GM19025 (cell line): Measurements from ENCODE around the gene HINT2.

ENCODE experiments used
- ATAC-seq: cut with Tn5 transposase; IDR thresholded peaks from one replicate; pipeline ENCODE4 v1.9.1; 2021; ENCODE audit warnings: mild to moderate bottlenecking, low read depth, moderate library complexity; ENCODE audit not compliant: unreplicated experiment

HINT2 gene

DNA sequence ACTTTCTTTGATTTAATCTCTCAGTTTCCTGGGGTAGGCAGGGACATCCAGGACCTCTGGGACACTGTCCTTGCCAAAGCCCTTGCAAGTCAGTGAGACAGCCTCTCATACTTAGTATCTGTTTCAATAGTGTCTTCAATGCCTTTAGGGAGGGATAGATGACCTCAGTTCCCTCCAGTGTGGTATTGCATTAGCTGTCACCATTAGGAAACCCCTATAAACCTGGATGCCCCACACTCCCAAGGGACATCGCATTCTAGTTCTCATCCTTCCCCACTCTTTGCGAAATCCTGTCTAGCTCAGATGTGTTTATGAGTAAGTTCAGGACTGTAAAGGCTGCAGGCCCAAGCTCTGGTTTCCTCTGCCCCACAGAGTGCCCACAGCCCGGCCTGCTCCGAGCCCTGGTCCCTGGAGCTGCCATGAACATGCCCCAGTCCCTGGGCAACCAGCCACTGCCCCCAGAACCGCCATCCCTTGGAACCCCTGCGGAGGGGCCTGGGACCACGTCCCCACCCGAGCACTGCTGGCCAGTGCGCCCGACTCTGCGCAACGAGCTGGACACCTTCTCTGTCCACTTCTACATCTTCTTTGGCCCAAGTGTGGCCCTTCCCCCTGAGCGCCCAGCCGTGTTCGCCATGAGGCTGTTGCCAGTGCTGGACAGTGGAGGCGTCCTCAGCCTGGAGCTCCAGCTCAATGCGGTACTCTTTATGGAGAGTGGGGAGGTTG is 27.3 kb upstream of the HINT2 start:
- no peak for ATAC-seq

DNA sequence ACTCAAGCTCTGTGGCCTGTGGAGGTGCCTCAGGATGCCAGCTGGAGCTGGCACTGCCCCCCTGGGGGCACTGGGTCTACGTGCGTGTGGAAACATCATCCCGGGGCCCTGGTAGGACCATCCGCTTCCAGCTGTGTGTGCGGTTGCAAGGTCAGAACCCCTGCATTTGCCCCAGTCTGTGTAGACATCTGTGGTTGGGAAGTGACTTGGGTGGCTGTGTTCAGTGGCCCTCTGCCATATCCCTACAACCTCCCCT is 26.7 kb upstream of the HINT2 start:
- ATAC-seq = no peak

DNA sequence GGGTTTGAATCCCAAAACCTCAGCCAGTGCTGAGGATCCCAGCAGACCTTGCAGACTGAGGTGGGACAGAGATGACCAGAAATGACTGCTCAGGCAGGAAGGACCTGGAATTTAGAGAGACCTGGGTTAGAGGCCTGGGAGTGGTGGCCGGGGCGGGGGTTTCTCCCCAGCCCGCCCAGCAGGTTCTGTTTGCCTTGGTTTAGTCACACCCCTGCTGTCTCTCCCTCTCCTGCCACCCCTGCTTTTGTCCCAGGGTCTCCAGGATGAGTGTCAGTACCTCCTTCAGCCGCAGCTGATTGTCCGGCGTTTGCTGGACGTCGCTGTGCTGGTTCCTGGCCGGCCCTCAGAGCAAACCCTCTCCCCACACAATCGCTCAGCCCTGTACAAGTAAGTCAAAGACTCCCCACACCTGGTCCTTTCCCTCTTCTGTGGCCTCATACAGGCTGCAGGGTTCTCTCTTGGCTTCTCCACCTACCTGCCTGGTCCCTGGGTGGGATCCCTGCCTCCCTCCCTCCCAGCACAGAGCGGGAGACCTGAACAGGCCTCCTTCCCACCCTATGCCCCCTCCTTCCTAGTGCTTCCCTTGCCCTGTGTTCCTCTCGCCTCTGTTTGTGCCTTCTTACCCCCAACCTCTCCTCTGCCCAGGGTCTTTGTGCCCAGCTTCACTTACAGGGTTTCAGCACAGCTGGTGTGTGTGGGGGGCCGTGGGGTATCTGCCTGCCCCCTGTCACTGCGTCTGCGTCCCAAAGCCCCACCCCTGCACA is 26.2 kb upstream of the HINT2 start:
- ATAC-seq = no peak

DNA sequence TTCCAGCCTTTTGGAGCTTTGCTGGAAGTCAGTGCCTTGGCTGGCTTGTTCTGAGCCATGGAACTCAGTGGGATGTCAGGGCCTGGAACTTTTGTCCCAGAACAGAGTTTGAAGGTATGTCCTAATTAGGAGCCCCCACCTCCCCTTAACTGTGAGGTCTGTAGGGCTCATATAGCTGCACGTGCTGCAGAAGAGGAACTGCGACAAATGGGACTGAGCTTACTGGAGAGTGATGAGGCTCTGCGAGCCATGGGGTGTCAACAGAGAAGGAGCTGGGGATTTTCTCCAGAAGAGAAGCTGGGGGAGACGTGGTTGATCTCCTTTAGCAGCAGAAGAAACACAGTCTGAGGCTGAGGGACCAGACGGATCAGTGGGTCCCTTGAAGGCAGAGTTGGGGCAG is 25.1 kb upstream of the HINT2 start:
- no peak for ATAC-seq

DNA sequence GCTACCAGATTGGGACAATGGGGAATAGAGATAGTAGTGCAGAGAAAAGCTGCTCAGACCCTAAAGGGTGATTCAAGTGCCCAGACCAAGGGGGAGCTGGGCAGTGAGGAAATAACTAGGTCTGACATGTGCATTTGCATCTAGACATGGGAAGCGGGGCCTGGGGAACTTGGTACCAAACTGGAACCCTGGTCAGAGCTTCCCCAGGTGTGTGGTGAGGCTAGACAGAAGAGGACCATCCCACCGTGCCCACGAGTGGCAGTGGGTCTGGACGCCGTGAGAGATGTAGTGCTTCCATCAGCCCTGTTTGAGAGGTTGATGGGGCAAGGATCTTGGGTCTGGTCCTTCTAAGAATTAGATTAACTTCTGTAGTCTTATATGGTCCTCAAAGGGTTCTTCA is 21.8 kb upstream of the HINT2 start:
- no peak for ATAC-seq

DNA sequence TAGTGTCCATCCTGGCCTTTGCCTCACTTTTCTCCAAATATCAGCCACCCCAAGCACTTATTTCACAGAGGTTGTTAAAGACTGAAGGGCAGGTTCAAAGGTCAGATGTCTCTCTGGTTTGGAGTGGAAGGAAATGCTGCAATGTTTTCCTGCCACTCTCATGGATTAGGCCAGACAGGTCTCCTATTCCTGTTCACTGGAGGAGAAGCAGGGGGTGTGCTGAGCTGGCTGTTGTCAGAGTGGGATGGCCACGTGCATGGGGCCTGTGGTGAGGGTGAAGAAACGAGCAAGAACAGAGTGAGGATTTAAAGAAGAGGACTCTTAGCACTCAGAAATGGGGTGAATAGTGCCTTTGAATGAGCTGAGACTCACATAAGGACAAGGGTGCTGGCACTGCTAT is 20.9 kb upstream of the HINT2 start:
- no peak for ATAC-seq

DNA sequence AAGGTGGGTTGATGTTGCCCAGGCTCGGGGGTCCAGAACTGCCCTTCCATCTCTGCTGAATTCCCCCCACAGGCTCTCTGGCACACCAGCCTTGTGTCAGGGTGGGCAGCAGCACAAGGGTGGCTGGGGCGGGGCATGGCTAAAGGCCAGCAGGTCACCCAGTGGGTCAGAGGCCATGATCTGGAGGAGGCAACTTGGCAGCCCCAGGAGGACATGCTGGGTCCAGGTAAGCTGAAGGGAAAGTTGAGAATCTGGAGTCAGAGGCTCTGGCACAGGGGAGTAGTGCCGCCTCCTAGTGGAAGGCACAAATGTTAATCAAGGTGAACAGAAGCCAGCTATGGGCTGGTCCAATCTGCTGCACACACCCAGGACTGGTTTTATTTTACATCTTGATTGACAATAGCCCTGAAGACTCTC is 20.4 kb upstream of the HINT2 start:
- no peak for ATAC-seq

DNA sequence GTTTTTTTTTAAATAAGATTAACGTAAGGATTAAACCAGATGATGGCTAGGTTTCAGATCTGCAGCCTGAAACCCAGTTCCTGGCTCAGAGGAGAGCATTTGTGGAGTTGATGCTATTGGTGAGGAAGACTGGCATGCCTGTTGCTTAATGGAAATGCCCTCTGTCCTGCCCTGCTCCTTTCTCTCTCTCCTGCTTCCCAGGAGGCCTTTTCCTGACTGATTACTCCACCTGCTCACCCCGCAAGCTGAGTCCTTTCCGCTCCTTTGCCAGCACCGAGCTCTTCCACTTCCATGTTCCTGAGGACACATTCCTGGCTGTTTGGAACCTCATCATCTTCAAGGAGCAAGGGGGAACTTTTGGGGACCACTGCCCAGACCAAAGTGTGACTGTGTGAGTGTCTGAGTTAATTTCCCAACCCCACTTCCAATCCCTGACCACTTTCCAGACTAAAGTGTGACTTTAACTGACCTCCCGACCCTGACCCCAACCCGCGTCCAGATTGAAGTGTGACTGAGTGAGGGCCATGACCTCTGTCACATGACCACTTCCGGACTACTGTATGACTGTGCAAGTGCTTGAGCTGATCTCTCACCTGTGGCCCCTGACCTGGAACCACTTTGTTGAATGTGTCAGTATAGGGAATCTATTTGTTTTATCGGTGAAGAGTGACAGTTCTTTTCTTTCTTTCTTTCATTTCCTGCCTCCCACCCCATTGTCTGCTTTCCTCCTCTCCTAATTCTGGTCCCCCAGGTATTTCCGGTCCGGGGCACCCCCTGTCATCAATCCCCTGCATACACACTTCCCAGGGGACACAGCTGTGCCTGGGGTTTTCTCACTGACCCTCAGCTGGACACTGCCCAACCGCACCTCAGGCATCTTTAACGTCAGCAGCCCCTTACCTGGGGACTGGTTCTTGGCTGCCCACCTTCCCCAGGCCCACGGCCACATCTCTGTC is 19.7 kb upstream of the HINT2 start:
- ATAC-seq = no peak

DNA sequence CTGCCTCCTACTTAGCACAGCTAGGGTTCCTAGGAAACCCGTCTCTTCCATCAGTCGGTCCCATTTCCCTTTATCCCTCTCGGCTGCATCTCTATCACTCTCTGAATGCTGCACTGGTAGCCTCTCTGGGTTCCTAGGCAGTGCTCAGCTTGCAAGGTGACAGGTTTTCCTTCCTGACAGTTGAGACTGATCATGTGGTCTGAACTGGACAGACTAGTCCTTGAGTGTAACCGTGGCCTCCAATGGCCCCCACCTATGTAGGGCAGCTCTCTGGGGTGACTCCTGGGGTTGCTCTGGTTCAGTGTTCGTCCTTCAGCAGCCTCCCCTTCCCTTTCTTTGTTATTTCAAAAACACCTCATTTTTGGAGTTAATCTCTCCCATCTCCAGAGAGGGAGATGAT is 18.0 kb upstream of the HINT2 start:
- no peak for ATAC-seq

DNA sequence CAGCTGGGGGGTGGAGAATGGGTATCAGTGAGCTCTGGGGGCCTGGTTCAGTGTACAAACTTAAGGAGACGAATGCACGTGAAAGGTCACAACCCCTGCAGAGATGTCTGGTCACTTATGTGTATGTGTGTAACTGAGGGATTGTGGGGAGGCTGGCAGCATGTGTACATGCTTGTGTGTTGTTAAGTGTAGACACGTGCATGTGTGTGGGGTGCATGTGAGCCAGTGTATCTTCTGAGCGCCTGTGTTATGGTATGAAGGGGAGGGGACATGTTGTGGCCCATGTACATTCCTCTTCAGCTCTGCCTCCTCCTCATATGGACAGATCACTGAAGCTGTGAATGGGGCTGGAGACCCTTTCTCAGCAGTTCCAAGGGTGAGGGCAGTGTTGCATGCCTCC is 16.2 kb upstream of the HINT2 start:
- no peak for ATAC-seq

DNA sequence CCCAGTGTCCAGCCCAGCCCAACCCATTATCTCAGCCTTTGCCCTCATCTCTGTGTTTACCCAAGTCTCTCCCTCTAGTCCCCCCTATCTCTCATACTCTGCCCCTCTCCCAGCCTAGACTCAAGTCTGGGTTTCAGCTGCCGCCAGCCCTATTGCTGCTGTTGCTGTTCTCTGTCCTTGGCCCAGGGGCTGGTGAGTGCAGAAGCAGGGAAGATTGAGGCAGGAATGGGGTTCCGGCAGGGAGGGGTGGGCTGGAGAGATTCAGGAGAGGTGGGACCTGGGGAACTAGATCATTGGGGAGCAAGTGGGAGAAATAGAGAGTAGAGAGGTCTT is 14.9 kb upstream of the HINT2 start:
- ATAC-seq = no peak

DNA sequence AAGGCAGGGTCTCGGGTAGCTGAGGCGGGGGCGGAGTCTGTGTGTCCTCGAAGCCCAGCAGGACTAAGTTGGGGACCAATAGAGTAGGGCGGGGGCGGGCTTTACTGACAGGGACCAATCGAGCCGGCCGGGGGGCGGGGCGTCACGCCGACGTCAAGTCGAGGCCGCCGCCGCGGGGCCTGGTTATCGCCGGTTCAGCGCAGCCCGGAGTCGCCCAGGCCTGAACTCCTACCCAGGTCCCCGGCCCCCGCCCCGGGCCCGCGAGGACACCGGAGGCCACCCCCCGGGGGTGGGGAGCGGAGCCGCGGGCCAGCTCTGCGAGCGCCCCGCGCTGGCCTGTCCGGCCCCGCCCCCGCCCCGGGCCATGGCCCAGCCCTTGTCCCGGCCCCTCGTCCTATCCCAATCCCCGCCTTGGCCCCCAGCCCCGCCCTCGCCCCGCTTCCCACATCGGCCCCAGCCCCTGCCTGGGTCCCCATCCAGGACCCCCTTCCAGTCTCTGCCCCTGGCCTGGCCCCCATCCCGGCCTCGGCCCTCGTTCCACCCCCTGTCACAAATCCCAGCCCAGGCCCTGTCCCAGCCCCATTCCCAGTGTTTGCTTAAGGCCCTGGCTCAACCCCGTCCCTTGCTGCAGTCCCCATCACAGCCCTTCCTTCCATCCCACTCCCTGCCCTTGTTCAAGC is 14.4 kb upstream of the HINT2 start, which contains the start of gene TMEM8B:
Gene TMEM8B, plus strand, starts transcription at position 145 of the 680 bp plus-strand sequence. Its CDS starts 220 bp downstream, at position 365.
- ATAC-seq = peak; percentile 78

DNA sequence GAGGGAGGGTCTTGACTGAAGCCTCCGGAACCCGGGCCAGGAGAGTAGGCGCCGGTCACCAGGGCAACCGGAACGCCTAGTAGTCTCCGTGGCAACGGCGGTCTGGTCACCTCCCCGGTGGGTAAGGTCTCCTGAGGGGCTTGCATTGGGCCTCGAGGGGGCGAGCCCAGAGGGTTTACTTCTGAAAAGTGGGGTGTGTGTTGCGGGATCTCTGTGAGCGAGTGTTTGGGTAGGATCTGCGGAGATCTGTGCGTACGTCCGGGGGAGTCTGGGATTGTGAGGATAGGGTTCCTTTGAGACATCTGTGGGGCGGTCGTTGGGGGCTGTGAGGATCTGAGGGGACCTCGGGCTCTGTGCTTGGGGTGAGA is 13.9 kb upstream of the HINT2 start, which contains the start of gene FAM221B:
Gene FAM221B, minus strand, starts transcription at position 17 of the 368 bp plus-strand sequence. CDS start 2,571 bp downstream, outside the sequence.
- no peak for ATAC-seq

DNA sequence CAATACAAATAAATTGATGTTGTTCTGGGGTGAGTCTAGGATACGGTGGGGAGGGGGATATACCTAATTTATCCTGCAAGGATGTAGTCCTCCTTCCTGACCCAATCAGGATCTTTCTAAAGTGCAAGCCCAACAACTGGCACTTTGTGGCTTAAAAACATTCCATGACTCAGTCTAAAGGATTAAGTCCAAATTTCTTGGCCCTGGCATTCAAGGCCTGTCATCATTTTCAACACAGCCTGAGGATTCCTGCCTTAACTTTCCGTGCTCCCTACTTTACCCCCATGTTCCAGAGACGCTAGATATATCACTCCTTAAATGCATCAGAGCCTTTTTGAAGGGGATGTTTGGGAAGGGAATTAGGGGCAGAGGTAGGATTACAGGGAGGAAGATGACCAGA is 12.6 kb upstream of the HINT2 start:
- ATAC-seq = no peak

DNA sequence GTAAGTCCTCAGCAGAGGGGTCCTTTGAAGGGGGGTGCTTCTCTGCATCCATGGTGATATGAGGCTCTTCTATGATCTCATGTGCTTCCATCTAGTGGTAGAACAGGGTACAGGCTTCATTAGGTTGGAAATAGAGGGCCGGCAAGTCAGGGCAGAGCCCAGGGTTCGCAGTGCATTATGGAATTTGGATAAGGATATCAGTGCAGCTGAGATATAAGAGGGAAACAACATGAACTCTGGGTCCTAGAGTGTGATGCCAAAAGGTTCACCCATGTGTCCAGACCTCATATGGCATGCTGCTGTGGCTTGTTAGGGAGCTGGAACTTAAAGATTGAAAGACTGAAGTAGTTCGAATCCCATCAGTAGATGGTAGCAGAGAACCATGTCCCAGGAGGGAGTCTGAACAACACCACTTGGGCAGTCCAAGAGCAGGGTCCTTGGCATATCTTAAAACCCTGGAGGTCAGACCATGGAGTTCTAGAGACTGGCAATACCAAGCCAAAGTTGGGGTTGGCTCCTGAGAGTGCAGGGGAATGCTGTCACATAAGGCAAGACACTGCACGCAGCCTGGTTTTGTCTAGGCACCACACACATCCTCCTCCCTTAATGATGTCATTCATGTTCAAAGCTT is 11.3 kb upstream of the HINT2 start:
- peak; percentile 31 for ATAC-seq

DNA sequence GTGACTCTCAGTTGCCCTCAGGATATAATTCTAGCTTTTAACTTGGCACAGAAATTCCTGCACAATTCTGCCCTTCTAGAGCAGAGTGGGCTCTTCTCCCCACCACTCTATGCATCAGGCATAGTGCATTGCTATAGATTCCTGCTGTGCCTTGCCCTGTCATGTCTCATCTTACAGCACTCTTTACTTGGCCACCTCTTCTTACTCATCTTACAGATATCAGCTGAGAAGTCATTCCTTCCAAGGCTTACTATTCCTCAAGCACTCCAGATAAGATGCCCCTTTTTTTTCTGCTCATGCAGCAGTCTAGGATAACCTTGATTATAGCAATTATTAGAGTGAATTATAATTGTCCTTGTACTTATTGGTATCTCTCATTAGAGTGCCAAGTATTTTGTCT is 8.1 kb upstream of the HINT2 start:
- ATAC-seq = no peak

DNA sequence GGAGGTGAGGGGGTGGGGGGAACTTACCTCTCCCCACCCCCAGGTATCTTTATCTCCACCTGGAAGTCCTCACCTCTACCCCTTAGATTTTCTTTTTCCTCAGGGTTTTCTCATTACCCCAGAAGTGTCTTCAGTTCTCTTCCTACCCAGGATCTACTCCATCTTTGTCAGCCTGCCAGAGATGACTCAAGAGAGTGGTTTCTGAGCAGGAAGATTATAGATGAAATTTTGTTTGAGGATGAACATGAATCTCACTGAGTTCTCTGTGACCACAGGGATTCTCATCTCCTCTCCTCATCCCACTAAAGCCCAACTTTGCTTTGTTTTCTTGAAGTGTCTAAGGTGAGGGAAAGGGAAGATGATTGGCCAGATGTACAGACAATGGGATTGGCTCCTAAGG is 5.2 kb upstream of the HINT2 start:
- no peak for ATAC-seq

DNA sequence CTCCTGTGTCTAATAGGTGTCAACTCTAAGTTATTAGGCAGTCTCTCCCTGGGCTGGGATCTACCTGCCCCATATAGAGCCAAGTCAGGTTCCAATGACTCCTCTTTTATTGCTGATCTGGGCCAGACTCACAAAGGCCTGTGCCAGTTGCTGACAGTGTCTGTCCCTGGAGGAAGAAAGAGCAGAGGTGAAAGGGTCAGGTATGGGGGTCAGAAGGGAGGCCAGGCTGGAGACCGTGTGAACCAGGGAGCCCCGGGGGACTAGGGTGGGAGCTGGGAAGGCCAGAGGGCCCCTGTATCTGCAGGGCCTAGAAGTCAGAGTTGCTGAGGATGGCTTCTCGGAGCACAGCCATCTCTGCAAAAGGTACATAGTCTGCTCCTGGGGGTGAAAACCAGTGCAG is 3.5 kb upstream of the HINT2 start:
- no peak for ATAC-seq

DNA sequence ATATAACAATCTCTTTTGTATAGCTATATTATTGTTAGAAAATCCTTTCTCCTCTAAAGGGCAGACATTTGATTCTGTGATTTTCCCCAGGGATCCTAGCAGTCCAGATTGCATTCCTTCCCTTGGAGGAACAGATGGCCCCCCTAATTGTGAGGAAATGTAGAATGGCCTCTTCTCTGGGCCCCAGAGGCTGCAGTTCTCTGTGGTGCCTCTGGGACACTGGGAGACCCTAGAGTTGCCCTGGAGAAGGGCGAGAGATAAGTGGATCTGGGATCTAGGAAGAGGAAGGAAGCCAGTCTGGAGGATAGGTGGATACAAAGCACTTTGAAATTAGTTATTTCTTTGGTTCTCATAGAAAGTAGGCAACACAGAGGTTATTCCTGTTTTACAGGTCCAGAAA is 1.9 kb upstream of the HINT2 start:
- no peak for ATAC-seq

DNA sequence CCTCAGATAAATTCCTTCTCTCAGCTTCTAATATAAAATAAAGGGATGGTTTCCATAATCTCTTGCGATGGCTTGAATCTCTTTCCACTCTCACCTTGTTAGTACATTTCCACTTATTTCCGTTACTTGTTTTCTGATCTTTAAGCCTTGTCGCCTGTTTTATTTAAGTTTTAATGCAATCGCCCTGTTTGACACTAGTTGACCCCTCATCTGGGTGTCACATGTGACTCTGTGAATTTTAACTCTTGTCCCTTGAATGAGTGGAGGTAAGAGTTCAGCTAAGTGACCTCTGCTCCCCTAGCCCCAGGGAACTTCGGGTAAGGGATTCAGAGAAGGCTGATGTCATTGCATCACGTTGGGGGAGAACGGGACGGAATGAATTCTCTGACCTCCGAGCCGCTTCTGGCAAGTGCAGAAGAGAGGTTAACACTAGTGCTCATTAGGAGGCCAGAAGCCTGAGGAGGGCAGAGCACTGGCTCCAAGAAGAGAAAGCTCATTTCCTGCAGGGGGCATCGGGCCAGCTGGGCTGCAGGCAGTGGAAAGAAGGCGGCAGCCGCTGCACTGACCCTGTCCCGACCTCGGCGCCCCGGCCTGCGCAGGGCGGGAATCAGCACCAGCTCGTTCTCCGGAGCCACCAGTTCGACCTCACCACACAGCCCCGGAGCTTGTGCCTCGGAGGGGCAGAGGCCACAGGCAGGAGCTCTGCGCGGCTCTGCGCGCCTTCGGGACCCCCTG is 569 bp downstream of the HINT2 start:
- peak; percentile 18 for ATAC-seq
